Measurements from ENCODE around the gene LRP1B.
"Not testable (repeated sequence)": the region's sequence is repeated elsewhere in the genome, so short reads cannot be mapped to it uniquely, and the experiment has no call there.

The LRP1B gene

GRCh38 chr2:140585016-140585415 lies 1545.8 kb downstream of the LRP1B start:
- no peak for DNase-seq (ENCODE audit: low read depth in 2 of 3, low spot score in 1 of 3)

- no peak for DNase-seq (ENCODE audit: low read depth in 2 of 3, low spot score in 1 of 3)
Observed at GRCh38 chr2:140584471-140584870, 1546.3 kb downstream of the LRP1B start.

GRCh38 chr2:140580532-140581151 lies 1550.2 kb downstream of the LRP1B start:
- no peak for DNase-seq (ENCODE audit: low read depth in 2 of 3, low spot score in 1 of 3)

GRCh38 chr2:140577453-140577852 lies 1553.4 kb downstream of the LRP1B start:
- DNase-seq (ENCODE audit: low read depth in 2 of 3, low spot score in 1 of 3): no peak

- no peak for DNase-seq (ENCODE audit: low read depth in 2 of 3, low spot score in 1 of 3)
Observed at GRCh38 chr2:140567734-140568133, 1563.1 kb downstream of the LRP1B start.

GRCh38 chr2:140565756-140566155 lies 1565.1 kb downstream of the LRP1B start:
- no peak for DNase-seq (ENCODE audit: low read depth in 2 of 3, low spot score in 1 of 3)

GRCh38 chr2:140555701-140556100 lies 1575.1 kb downstream of the LRP1B start:
- DNase-seq (ENCODE audit: low read depth in 2 of 3, low spot score in 1 of 3): no peak

- no peak for DNase-seq (ENCODE audit: low read depth in 2 of 3, low spot score in 1 of 3)
Observed at GRCh38 chr2:140552634-140553033, 1578.2 kb downstream of the LRP1B start.

GRCh38 chr2:140551287-140551686 lies 1579.5 kb downstream of the LRP1B start:
- DNase-seq (ENCODE audit: low read depth in 2 of 3, low spot score in 1 of 3): no peak

- DNase-seq (ENCODE audit: low read depth in 2 of 3, low spot score in 1 of 3): no peak
Observed at GRCh38 chr2:140550821-140551220, 1580.0 kb downstream of the LRP1B start.

- DNase-seq (ENCODE audit: low read depth in 2 of 3, low spot score in 1 of 3): not testable (repeated sequence)
Observed at GRCh38 chr2:140544769-140545168, 1586.0 kb downstream of the LRP1B start.

- DNase-seq (ENCODE audit: low read depth in 2 of 3, low spot score in 1 of 3): no peak
Observed at GRCh38 chr2:140542627-140543026, 1588.2 kb downstream of the LRP1B start.

- no peak for DNase-seq (ENCODE audit: low read depth in 2 of 3, low spot score in 1 of 3)
Observed at GRCh38 chr2:140539242-140539875, 1591.5 kb downstream of the LRP1B start.

- DNase-seq (ENCODE audit: low read depth in 2 of 3, low spot score in 1 of 3): no peak
Observed at GRCh38 chr2:140529706-140530105, 1601.1 kb downstream of the LRP1B start.

GRCh38 chr2:140528982-140529381 lies 1601.8 kb downstream of the LRP1B start:
- no peak for DNase-seq (ENCODE audit: low read depth in 2 of 3, low spot score in 1 of 3)

- DNase-seq (ENCODE audit: low read depth in 2 of 3, low spot score in 1 of 3): no peak
Observed at GRCh38 chr2:140526575-140526974, 1604.2 kb downstream of the LRP1B start.

- DNase-seq (ENCODE audit: low read depth in 2 of 3, low spot score in 1 of 3): no peak
Observed at GRCh38 chr2:140512106-140512505, 1618.7 kb downstream of the LRP1B start.

GRCh38 chr2:140509765-140510164 lies 1621.1 kb downstream of the LRP1B start:
- no peak for DNase-seq (ENCODE audit: low read depth in 2 of 3, low spot score in 1 of 3)

GRCh38 chr2:140508756-140509155 lies 1622.1 kb downstream of the LRP1B start:
- no peak for DNase-seq (ENCODE audit: low read depth in 2 of 3, low spot score in 1 of 3)

GRCh38 chr2:140506606-140507005 lies 1624.2 kb downstream of the LRP1B start:
- DNase-seq (ENCODE audit: low read depth in 2 of 3, low spot score in 1 of 3): no peak

- no peak for DNase-seq (ENCODE audit: low read depth in 2 of 3, low spot score in 1 of 3)
Observed at GRCh38 chr2:140504601-140505000, 1626.2 kb downstream of the LRP1B start.

- DNase-seq (ENCODE audit: low read depth in 2 of 3, low spot score in 1 of 3): no peak
Observed at GRCh38 chr2:140502951-140503630, 1627.7 kb downstream of the LRP1B start.

Measured in stimulated activated CD4-positive, alpha-beta T cell treated with anti-CD3 and anti-CD28 coated beads, Interleukin-12 subunit alpha, Interleukin-12 subunit beta, amount 100 ng/mL, for 48 hours (primary cell).